ENCODE measurements around the gene CAPN5.

CAPN5 gene

GRCh38 chr11:77143405-77144020 is 76.7 kb downstream of the CAPN5 start:
- no peak for TF ChIP-seq CTCF (conservative IDR thresholded peaks at IDR 0.05)
- TF ChIP-seq ZFX (IDR thresholded peaks at IDR 0.05), result no peak
- H3K27ac ChIP-seq, result no peak overlapping the region

GRCh38 chr11:77144196-77144856 is 77.6 kb downstream of the CAPN5 start:
- H3K27ac ChIP-seq, result no peak overlapping the region
- TF ChIP-seq ZFX (IDR thresholded peaks at IDR 0.05) (no peak), CTCF (conservative IDR thresholded peaks at IDR 0.05) (no peak)

- H3K27ac ChIP-seq, result no peak overlapping the region
Measured at GRCh38 chr11:77144857-77145428, 78.2 kb downstream of the CAPN5 start.

GRCh38 chr11:77146261-77147035 is 79.7 kb downstream of the CAPN5 start:
- TF ChIP-seq ZFX (IDR thresholded peaks at IDR 0.05), result no peak
- TF ChIP-seq CTCF (conservative IDR thresholded peaks at IDR 0.05), result no peak
- no peak overlapping the region for H3K27ac ChIP-seq

More at GRCh38 chr11:77144857-77145428, 78.2 kb downstream of the CAPN5 start:
- TF ChIP-seq CTCF (conservative IDR thresholded peaks at IDR 0.05) (no peak), ZFX (IDR thresholded peaks at IDR 0.05) (no peak)

GRCh38 chr11:77147036-77147315 is 80.2 kb downstream of the CAPN5 start:
- no peak for TF ChIP-seq CTCF (conservative IDR thresholded peaks at IDR 0.05)
- no peak for TF ChIP-seq ZFX (IDR thresholded peaks at IDR 0.05)
- H3K27ac ChIP-seq, result no peak overlapping the region

GRCh38 chr11:77147668-77148321 is 81.0 kb downstream of the CAPN5 start:
- no peak for TF ChIP-seq CTCF (conservative IDR thresholded peaks at IDR 0.05)
- TF ChIP-seq ZFX (IDR thresholded peaks at IDR 0.05), result no peak
- no peak overlapping the region for H3K27ac ChIP-seq
